GM23248 (cell line): ENCODE results near the gene GXYLT2.

Experiments used
- EZH2 ChIP-seq: fragments of 200-600 bp; sonication (generic); IDR thresholded peaks from 2 replicates; pipeline ENCODE4 v1.6.1; 2018; ENCODE audit warnings: antibody characterized with exemption, mild to moderate bottlenecking; ENCODE audit not compliant: insufficient read depth, poor library complexity, severe bottlenecking
- EZH2phosphoT487 ChIP-seq: fragments of 200-600 bp; sonication (generic); IDR thresholded peaks from 2 replicates; pipeline ENCODE4 v1.6.1; 2018; ENCODE audit warnings: antibody characterized with exemption, moderate library complexity, mild to moderate bottlenecking, low read depth; ENCODE audit not compliant: insufficient read depth

GRCh38 chr3:72897758-72898007, 9.8 kb downstream of the GXYLT2 start:
- no peak for TF ChIP-seq EZH2phosphoT487
- TF ChIP-seq EZH2 = no peak
